Fibroblast of lung (primary cell): ENCODE data around the gene RRN3.
"Not testable (repeated sequence)": the region's sequence is repeated elsewhere in the genome, so short reads cannot be mapped to it uniquely, and the experiment has no call there.

Experiments used
- CTCF ChIP-seq, 2 donors: IDR thresholded peaks in 1 of 2; conservative IDR thresholded peaks in 1 of 2; 1 replicate in 1 of 2; 2 replicates in 1 of 2; pipeline ENCODE4 v1.5.1; 2011 to 2012; ENCODE audit warnings: low read length in 2 of 2, control low read depth in 1 of 2, inconsistent platforms in 1 of 2, low read depth in 1 of 2, mild to moderate bottlenecking in 1 of 2
- EZH2 ChIP-seq: IDR thresholded peaks from 2 replicates; pipeline ENCODE4 v1.5.1; 2012; ENCODE audit warnings: low read length, control low read depth, mild to moderate bottlenecking; ENCODE audit errors: missing control alignments

GRCh38 chr16:15137514-15137913 lies 43.4 kb upstream of the RRN3 start:
- not testable (repeated sequence) for TF ChIP-seq CTCF (conservative IDR thresholded peaks at IDR 0.05 in 1 of 2, IDR thresholded peaks at IDR 0.05 in 1 of 2; ENCODE audit: low read depth in 1 of 2, low read length in 2 of 2); EZH2
